Daoy (cell line): ENCODE measurements around the gene KDM4C. TPM values are rescaled to one million over a fixed set of nuclear protein-coding genes. Genes with fewer than 3 reads are reported as not detected.

ENCODE experiments used
- DNase-seq: peaks from one replicate; pipeline ENCODE4 v3.0.0-alpha.2; 2015; ENCODE audit warnings: low read depth
- total RNA-seq: library from RNA; depleted of rRNA; stranded (reverse); fragments of >200 nt; shearing (Covaris generic); gene quantifications from 2 replicates; pipeline ENCODE4 v1.2.3, GENCODE V29; 2014

Gene KDM4C
- total RNA-seq, 1 experiment from 2014 or later: 12.7 TPM

GRCh38 chr9:7097785-7098752 lies 340.3 kb downstream of the KDM4C start:
- no peak for DNase-seq

DNA sequence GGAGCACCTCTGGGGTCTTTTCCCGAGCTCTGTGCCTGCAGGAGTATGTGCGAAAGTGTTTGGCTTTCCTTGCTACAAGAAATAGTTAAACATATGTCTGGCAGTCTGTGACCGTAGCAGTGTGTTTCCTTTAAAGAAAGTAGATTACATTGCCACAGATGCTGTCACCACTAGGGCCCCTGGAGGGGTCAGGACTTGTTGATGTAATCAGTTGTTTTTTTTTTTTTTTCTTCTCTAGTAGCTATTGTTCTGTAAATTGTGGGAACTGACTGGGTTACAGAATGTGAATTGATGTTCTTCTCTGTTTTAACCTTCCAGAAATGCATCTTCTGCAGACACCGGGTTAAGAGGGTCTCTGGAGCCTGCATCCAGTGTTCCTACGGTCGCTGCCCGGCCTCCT lies 345.6 kb downstream of the KDM4C start:
- no peak for DNase-seq

DNA sequence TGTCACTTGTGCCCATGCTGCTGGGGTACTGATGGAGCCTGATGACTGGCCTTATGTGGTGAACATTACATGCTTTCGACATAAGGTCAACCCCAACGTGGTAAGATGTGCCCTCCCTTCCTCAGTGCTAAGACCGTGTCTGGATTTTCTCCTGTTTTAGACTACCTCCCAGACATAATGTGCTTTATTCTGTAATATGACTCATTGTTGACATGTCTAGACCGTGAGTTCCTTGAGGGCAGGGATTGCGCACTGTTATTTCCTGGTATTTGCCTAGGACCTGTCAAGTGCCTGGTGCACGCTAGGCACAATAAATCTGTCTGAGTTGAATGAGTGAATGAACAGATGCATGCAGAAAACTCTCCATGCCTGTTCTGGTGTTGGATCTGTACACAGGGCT lies 346.0 kb downstream of the KDM4C start:
- peak; percentile 43 for DNase-seq

DNA sequence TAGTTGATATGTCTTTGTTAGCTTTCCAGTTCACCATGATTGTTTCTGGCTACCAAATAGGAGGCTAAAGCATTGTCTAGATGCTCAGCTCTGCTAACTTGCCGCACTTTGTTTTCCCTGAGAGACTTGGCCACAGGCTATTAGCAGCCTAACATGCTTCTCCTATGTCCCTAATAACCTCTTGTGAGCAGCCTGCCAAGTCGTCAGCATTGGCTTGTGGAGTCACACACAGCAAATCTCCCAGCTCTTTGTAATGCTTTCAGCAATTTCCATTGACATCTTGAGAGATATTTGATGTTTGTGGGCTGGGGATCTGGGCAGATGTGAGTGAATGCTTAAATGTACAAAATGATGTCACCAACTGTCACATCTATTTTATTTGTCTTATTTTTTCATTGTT lies 346.9 kb downstream of the KDM4C start:
- no peak for DNase-seq

- no peak for DNase-seq
Observed at GRCh38 chr9:7105095-7105494, 347.3 kb downstream of the KDM4C start.

GRCh38 chr9:7108936-7109335 lies 351.2 kb downstream of the KDM4C start:
- DNase-seq: no peak

GRCh38 chr9:7111413-7111812 lies 353.6 kb downstream of the KDM4C start:
- no peak for DNase-seq

DNA sequence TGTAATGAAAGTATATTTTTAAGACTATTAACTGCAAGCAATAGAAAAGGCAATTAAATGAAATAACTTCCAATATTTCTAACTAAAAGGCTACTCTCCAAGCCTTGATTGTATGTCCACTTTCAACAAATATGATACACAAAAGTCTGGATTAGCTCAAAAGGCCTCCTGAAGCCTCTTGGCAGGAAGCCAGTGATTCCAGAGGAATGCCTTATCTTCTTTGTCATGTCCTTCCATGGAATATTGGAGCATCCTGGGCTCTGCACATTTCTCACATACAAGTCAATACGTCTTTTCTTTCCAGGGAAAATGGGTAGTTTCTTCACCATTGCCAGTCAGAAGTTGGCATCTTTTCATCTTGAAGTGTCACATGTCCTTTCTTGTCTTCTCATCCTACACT lies 357.8 kb downstream of the KDM4C start:
- no peak for DNase-seq

- no peak for DNase-seq
Observed at GRCh38 chr9:7117676-7118561, 360.1 kb downstream of the KDM4C start.

GRCh38 chr9:7118633-7119032 lies 360.9 kb downstream of the KDM4C start:
- no peak for DNase-seq

- no peak for DNase-seq
Observed at GRCh38 chr9:7119612-7120011, 361.8 kb downstream of the KDM4C start.

GRCh38 chr9:7121055-7121454 lies 363.3 kb downstream of the KDM4C start:
- no peak for DNase-seq

GRCh38 chr9:7121664-7122063 lies 363.9 kb downstream of the KDM4C start:
- DNase-seq: no peak

- DNase-seq: no peak
Observed at GRCh38 chr9:7123743-7124142, 366.0 kb downstream of the KDM4C start.

GRCh38 chr9:7125231-7125630 lies 367.5 kb downstream of the KDM4C start:
- no peak for DNase-seq

DNA sequence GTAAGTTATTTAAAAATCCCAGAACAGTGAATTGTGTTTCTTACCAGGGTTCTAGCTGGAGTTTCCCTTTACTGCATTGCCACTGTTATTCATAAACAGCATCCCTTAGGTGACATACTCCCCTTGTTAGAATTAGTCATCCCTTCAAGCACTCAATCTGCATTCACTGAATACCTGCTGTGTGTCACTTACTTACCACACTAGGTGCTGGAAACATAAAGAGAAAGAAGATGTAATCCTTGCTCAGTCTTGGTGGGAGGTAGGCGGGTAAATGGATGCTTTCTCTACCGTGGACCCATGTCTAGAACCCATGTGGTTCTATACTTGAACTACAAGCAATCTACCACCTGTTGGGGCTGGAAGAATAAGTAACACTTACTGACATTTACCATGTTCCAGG lies 371.6 kb downstream of the KDM4C start:
- DNase-seq: no peak

GRCh38 chr9:7130266-7130820 lies 372.6 kb downstream of the KDM4C start:
- no peak for DNase-seq

DNA sequence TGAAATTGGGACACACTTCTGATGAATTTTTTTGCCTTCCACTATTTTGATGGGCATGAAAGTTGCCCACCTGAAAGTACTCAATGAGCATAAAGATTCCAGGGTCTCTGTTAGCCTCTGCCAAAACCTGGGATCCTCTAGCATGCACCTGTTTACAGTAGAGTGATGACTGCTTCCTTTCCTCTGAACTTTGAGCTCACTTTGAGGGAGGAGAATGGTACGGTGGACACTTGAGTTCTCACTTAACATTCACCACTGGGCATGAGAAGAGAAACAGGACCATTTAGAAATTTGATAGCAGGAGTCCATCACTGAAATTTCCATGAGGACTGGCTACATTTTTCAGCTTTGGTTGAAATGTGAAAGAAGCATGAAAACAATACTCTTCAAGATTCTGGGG lies 374.8 kb downstream of the KDM4C start:
- DNase-seq: no peak

DNA sequence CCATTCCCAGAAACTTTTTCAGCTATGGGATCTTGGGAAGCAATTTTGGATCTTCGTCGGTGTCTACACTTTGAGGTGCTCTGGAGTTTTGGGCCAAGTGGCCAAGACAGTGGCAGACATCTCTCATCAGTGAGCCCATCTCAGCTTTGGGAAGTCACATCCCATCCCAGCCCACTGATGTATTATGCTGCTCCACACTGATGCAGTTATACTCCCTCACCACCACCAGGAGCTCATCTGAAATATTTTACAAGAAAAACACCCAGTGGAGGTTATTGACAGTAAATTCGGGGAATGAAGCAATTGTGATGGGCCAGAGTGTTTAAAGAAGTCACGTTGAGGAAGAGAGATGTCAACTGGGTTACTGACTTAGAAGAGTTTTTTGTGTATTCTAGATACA lies 378.0 kb downstream of the KDM4C start:
- no peak for DNase-seq

DNA sequence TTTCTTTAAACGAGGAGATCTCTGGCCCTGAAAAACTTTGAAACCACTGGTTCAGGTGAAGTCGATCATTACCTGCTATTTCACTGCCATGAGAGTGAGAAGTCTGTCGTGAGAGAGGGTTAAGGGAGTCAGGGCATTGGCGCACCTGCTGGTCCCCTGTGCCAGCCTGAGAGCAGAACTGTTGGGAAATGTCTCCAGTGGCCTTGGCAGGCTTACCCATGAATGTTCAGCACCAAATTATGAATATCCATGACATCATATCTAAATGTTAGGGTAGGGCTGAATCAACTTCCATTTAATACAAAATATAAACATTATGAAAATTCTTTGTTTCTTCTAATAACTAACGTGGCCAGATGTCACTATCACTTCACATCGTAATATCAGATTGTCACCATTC lies 379.3 kb downstream of the KDM4C start:
- DNase-seq: no peak

DNA sequence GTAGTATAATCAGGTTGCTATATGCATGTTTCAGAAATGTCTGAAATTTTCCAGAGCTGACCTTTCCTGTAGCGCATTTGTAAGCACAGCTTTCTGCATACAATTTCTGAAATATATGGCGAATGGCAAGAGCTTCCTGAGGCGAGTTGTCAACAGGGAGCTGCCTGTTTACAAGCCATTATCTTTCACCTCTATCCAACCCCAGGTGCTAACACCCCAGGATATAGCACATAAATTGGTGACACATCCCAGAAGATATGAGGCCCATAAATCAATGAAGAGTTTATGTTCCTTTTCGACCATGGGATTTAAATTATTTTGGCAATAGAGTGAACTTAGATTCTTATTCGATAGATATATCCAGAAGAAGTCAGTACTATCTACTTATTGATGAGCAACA lies 379.8 kb downstream of the KDM4C start:
- no peak for DNase-seq

DNA sequence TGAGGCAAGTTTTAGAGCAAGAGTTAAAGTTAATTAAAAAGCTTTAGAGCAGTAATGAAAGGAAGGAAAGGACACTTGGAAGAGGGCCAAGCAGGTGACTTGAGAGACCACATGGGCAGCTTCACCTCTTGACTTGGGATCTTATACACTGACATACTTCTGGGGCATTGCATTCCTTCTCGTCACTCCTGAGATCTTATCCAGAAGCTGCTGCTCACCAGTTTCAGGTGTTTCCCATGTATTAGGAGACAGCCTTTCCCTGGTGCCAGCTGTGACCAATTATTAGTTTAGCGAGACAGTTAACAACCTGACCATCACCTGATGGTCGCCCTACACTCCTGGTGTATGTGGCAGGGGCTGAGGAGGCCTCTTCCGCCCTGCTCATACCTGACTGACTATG lies 382.1 kb downstream of the KDM4C start:
- no peak for DNase-seq
